Body of pancreas (tissue), 4 donors: ENCODE data around the gene CMTM7.
A peak's percentile ranks its signal among the peaks of the same experiment; 100 is the strongest.

Source experiments
- POLR2A ChIP-seq, 3 donors: fragments of 450-650 bp; IDR thresholded peaks; one replicate each; pipeline ENCODE4 v1.6.1; 2016; ENCODE audit warnings: antibody characterized with exemption in 3 of 3, mild to moderate bottlenecking in 2 of 3
- TF ChIP-seq, protein P1 (sequence below), 7 experiments: fragments of 450-650 bp in 4 of 7; fragments of 200-600 bp in 3 of 7; sonication (generic) in 3 of 7; IDR thresholded peaks; one replicate each; pipeline ENCODE4 v1.5.1; 2016 to 2019; ENCODE audit warnings: antibody characterized with exemption in 7 of 7

GRCh38 chr3:32405711-32406323, 14.2 kb downstream of the CMTM7 start:
- TF ChIP-seq, protein P1, sequence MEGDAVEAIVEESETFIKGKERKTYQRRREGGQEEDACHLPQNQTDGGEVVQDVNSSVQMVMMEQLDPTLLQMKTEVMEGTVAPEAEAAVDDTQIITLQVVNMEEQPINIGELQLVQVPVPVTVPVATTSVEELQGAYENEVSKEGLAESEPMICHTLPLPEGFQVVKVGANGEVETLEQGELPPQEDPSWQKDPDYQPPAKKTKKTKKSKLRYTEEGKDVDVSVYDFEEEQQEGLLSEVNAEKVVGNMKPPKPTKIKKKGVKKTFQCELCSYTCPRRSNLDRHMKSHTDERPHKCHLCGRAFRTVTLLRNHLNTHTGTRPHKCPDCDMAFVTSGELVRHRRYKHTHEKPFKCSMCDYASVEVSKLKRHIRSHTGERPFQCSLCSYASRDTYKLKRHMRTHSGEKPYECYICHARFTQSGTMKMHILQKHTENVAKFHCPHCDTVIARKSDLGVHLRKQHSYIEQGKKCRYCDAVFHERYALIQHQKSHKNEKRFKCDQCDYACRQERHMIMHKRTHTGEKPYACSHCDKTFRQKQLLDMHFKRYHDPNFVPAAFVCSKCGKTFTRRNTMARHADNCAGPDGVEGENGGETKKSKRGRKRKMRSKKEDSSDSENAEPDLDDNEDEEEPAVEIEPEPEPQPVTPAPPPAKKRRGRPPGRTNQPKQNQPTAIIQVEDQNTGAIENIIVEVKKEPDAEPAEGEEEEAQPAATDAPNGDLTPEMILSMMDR (IDR thresholded peaks at IDR 0.05), result peak in 1 of 7 experiments; percentile 14
- no peak for TF ChIP-seq POLR2A (IDR thresholded peaks at IDR 0.05)
